NOMO-1 treated with dmso at 0.1 percent for 144 hours (cell line): ENCODE measurements around the gene ANKRD27.
"Not testable (repeated sequence)": the region's sequence is repeated elsewhere in the genome, so short reads cannot be mapped to it uniquely, and the experiment has no call there.

Source experiments
- DNase-seq: peaks from one replicate; lab custom pipeline; 2025; ENCODE audit not compliant: unreplicated experiment; lab: John Stamatoyannopoulos, UW

The ANKRD27 gene

GRCh38 chr19:32607479-32607878 is 67.5 kb downstream of the ANKRD27 start:
- DNase-seq, result no peak

- no peak for DNase-seq
Observed at GRCh38 chr19:32606289-32606688, 68.7 kb downstream of the ANKRD27 start.

GRCh38 chr19:32605544-32605943 is 69.4 kb downstream of the ANKRD27 start:
- no peak for DNase-seq

- DNase-seq, result no peak
Observed at GRCh38 chr19:32603961-32604360, 71.0 kb downstream of the ANKRD27 start.

- DNase-seq, result no peak
Observed at GRCh38 chr19:32599736-32600157, 75.2 kb downstream of the ANKRD27 start.

GRCh38 chr19:32599258-32599657 is 75.7 kb downstream of the ANKRD27 start:
- DNase-seq, result no peak

GRCh38 chr19:32598022-32598421 is 77.0 kb downstream of the ANKRD27 start:
- DNase-seq, result no peak

GRCh38 chr19:32595491-32595890 is 79.5 kb downstream of the ANKRD27 start:
- no peak for DNase-seq

GRCh38 chr19:32594021-32594420 is 81.0 kb downstream of the ANKRD27 start:
- no peak for DNase-seq

GRCh38 chr19:32587747-32588504 is 87.1 kb downstream of the ANKRD27 start:
- not testable (repeated sequence) for DNase-seq

- DNase-seq, result no peak
Observed at GRCh38 chr19:32581705-32582179, 93.2 kb downstream of the ANKRD27 start.

GRCh38 chr19:32580901-32581704 is 93.9 kb downstream of the ANKRD27 start, which contains the start of gene PDCD5:
TSS of gene PDCD5 (plus strand) at chr19:32581190. CDS start at chr19:32581262, 72 bp downstream.
- peak; percentile 94 for DNase-seq

GRCh38 chr19:32580353-32580900 is 94.6 kb downstream of the ANKRD27 start:
- DNase-seq, result no peak

- DNase-seq, result no peak
Observed at GRCh38 chr19:32576790-32577189, 98.2 kb downstream of the ANKRD27 start.

- no peak for DNase-seq
Observed at GRCh38 chr19:32573492-32573794, 101.5 kb downstream of the ANKRD27 start.

- DNase-seq, result not testable (repeated sequence)
Observed at GRCh38 chr19:32572700-32573491, 102.1 kb downstream of the ANKRD27 start.

GRCh38 chr19:32571471-32572075 is 103.4 kb downstream of the ANKRD27 start:
- not testable (repeated sequence) for DNase-seq

GRCh38 chr19:32570081-32570785 is 104.7 kb downstream of the ANKRD27 start:
- DNase-seq, result peak; percentile 26

- no peak for DNase-seq
Observed at GRCh38 chr19:32567486-32567885, 107.5 kb downstream of the ANKRD27 start.

- DNase-seq, result no peak
Observed at GRCh38 chr19:32566246-32566830, 108.6 kb downstream of the ANKRD27 start.
